Measurements from ENCODE around the gene SPRY4.
"Not testable (repeated sequence)": the region's sequence is repeated elsewhere in the genome, so short reads cannot be mapped to it uniquely, and the experiment has no call there.

The SPRY4 gene, protein sequence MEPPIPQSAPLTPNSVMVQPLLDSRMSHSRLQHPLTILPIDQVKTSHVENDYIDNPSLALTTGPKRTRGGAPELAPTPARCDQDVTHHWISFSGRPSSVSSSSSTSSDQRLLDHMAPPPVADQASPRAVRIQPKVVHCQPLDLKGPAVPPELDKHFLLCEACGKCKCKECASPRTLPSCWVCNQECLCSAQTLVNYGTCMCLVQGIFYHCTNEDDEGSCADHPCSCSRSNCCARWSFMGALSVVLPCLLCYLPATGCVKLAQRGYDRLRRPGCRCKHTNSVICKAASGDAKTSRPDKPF

DNA sequence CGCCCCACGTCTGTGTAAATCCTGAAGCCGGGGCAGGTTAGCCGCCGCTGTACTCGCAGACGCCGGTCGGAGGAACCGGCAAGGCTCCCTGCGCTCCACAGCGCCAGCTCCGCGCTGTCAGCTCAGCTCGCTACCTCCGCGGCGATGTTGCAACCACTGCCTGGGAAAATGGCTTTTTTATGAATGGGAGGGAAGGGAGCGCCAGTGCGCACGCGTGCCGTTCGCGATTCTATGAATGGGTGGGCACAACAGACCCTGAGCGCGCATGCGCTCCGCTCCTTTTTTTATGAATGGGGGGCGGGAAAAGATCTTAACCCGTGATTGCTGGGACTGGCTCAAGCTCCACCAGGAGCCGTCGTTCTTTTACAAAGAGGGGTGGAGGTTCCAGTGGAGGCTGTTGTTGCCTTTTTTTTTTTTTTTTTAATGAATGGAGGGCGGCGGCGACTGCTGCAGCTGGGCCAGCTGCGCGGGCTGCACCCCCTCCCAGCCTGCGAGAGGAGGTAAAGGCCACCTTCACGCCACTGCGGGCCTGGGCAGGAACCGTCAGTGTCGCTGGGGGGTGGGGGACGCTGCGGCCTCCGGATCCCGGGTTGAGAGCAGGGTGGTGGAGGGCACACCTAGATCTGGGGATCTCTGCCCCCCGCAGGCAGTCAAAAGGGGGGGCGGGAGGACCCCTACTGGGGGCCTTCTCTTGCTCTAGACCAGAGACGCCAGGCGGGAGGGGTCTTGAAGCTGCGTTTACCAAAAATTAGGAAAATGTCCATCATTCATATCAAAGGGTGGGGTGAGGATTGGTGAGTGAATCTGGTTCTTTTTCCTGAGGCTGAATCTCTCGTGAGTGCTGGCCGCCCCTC is at the start of gene SPRY4:
Gene SPRY4 (minus strand): TSS at position 151 of the 854 bp plus-strand sequence. CDS start 9,913 bp downstream, outside the sequence.
- peak; percentile 94 for DNase-seq (ENCODE audit: low read depth)
- peak within 1 kb of the TSS; percentile 92 for H3K4me3 ChIP-seq (ENCODE audit: low read depth, low read length)

- no peak for DNase-seq (ENCODE audit: low read depth)
Observed at GRCh38 chr5:142368529-142368928, 43.7 kb upstream of the SPRY4 start.

GRCh38 chr5:142366007-142366406 is 41.2 kb upstream of the SPRY4 start:
- H3K4me3 ChIP-seq (ENCODE audit: low read depth, low read length): no peak overlapping the region
- no peak for DNase-seq (ENCODE audit: low read depth)

More at GRCh38 chr5:142368529-142368928, 43.7 kb upstream of the SPRY4 start:
- no peak overlapping the region for H3K4me3 ChIP-seq (ENCODE audit: low read depth, low read length)

DNA sequence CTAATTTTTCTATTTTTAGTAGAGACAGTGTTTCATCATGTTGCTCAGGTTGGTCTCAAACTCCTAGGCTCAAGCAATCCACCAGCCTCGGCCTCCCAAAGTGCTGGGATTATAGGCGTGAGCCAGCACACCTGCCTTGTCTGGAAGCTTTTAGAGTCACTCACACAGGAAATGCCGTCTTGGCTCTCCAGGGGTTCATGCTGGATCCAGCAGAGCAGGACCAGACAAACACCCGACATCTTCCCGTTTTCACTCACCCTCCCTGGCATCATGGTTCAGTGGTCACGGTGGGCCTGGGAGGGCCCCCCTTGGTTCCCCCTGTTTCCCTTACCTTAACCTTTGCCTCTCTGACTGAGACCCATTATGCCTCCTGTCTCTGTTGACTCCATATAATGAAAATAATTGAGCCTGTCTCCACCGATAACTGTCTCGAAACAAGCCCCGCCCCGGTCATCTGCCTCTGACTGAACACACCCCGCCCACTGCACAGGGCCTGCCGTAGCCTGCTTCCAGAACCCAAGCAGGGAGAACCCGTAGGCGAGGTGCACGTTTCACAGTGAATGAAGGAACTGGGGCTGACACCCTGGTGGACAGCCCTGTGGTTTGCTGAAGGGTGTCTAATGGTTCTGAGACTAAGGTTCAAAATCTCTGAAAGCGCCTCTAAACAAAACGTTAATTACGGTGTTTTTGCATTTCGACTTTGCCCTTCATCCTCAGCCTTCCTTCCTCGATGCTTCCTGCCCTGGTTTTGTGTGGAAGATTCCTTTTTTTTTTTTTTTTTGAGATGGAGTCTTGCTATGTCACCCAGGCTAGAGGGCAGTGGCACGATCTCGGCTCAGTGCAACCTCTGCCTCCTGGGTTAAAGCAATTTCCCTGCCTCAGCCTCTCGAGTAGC is 39.7 kb upstream of the SPRY4 start:
- no peak for DNase-seq (ENCODE audit: low read depth)
- H3K4me3 ChIP-seq (ENCODE audit: low read depth, low read length): no peak overlapping the region

DNA sequence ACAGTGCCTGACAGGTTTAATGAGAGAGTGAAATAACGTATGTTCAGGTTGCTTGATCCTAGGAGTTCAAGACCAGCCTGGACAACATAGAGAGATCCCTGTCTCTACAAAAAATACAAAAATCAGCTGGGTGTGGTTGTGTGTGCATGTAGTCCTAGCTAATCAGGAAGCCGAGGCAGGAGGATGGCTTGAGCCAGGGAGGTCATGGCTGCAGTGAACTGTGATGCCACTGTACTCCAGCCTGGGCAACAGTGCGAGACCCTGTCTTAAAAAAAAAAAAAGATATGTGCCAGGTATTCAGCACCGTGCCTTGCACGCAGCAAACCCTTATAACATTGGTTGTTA is 38.8 kb upstream of the SPRY4 start:
- no peak overlapping the region for H3K4me3 ChIP-seq (ENCODE audit: low read depth, low read length)
- DNase-seq (ENCODE audit: low read depth): no peak

- not testable (repeated sequence) for H3K4me3 ChIP-seq (ENCODE audit: low read depth, low read length); DNase-seq (ENCODE audit: low read depth)
Observed at GRCh38 chr5:142362193-142362592, 37.4 kb upstream of the SPRY4 start.

GRCh38 chr5:142360607-142361120 is 35.8 kb upstream of the SPRY4 start:
- H3K4me3 ChIP-seq (ENCODE audit: low read depth, low read length): no peak overlapping the region
- DNase-seq (ENCODE audit: low read depth): peak; percentile 55

- no peak overlapping the region for H3K4me3 ChIP-seq (ENCODE audit: low read depth, low read length)
- no peak for DNase-seq (ENCODE audit: low read depth)
Observed at GRCh38 chr5:142360051-142360498, 35.3 kb upstream of the SPRY4 start.

GRCh38 chr5:142358648-142359047 is 33.8 kb upstream of the SPRY4 start:
- no peak for DNase-seq (ENCODE audit: low read depth)
- H3K4me3 ChIP-seq (ENCODE audit: low read depth, low read length): no peak overlapping the region

DNA sequence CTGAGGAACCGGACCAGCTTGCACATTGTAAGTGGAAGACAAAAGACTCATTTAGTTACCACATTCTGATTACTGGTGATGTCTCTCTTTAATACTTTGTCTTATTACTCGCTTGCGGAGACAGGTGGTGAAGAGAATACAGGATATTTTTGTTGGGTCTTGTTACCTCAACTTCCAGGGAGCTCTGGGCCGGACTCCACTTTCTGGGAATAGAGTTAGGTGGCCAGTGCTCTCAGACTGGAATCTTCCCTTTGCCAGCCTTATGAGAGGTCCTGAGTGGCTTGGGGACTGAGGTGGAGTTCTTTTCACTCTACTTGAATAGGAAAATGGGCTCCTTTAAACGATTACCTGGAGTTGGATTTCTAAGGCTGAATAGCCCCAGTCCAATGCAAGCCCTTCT is 33.3 kb upstream of the SPRY4 start:
- no peak overlapping the region for H3K4me3 ChIP-seq (ENCODE audit: low read depth, low read length)
- DNase-seq (ENCODE audit: low read depth): no peak

- no peak for DNase-seq (ENCODE audit: low read depth)
- peak overlapping the region; percentile 55 for H3K4me3 ChIP-seq (ENCODE audit: low read depth, low read length)
Observed at GRCh38 chr5:142357469-142358090, 32.8 kb upstream of the SPRY4 start.

- H3K4me3 ChIP-seq (ENCODE audit: low read depth, low read length): peak overlapping the region; percentile 55
Observed at GRCh38 chr5:142356716-142357468, 32.1 kb upstream of the SPRY4 start.

GRCh38 chr5:142356349-142356715 is 31.5 kb upstream of the SPRY4 start:
- DNase-seq (ENCODE audit: low read depth): peak; percentile 57
- H3K4me3 ChIP-seq (ENCODE audit: low read depth, low read length): peak overlapping the region; percentile 55

More at GRCh38 chr5:142356716-142357468, 32.1 kb upstream of the SPRY4 start:
- DNase-seq (ENCODE audit: low read depth): peak; percentile 84

DNA sequence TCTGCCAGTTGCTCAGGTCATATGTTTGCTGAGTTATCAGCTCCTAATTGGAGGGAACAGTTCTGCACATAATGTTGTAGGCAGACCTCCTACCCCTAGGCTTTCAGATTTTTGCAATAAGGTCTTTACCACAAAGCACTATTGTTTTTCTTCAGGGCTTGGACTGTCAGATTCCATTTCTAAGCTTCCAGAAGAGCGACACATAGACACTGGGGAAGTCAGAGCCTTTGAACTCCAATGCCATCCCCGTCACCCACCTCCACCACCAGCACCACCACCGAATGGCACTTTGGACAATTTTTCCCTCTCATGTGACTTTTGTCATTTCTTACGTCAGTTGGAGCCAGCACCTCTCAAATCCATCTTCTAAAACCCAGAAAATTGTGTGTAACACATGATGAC is 28.3 kb upstream of the SPRY4 start:
- no peak for DNase-seq (ENCODE audit: low read depth)
- no peak overlapping the region for H3K4me3 ChIP-seq (ENCODE audit: low read depth, low read length)

- no peak overlapping the region for H3K4me3 ChIP-seq (ENCODE audit: low read depth, low read length)
- no peak for DNase-seq (ENCODE audit: low read depth)
Observed at GRCh38 chr5:142350021-142350420, 25.2 kb upstream of the SPRY4 start.

- no peak for DNase-seq (ENCODE audit: low read depth)
- H3K4me3 ChIP-seq (ENCODE audit: low read depth, low read length): no peak overlapping the region
Observed at GRCh38 chr5:142346706-142347105, 21.9 kb upstream of the SPRY4 start.

GRCh38 chr5:142344915-142345314 is 20.1 kb upstream of the SPRY4 start:
- not testable (repeated sequence) for H3K4me3 ChIP-seq (ENCODE audit: low read depth, low read length); DNase-seq (ENCODE audit: low read depth)

- no peak for DNase-seq (ENCODE audit: low read depth)
- no peak overlapping the region for H3K4me3 ChIP-seq (ENCODE audit: low read depth, low read length)
Observed at GRCh38 chr5:142343531-142343930, 18.7 kb upstream of the SPRY4 start.

Measured in skeletal muscle cell (primary cell).